HG02981 (cell line): ENCODE measurements around the gene ANKRD29.
"Not testable (repeated sequence)": the region's sequence is repeated elsewhere in the genome, so short reads cannot be mapped to it uniquely, and the experiment has no call there.

Source experiments
- ATAC-seq: cut with Tn5 transposase; IDR thresholded peaks from one replicate; pipeline ENCODE4 v1.9.1; 2021; ENCODE audit warnings: mild to moderate bottlenecking, moderate library complexity; ENCODE audit not compliant: unreplicated experiment

The ANKRD29 gene

GRCh38 chr18:23567671-23568070 is 95.0 kb downstream of the ANKRD29 start:
- no peak for ATAC-seq

- ATAC-seq, result no peak
Measured at GRCh38 chr18:23565916-23566547, 96.7 kb downstream of the ANKRD29 start.

GRCh38 chr18:23563377-23564043 is 99.2 kb downstream of the ANKRD29 start:
- ATAC-seq, result no peak

- ATAC-seq, result no peak
Measured at GRCh38 chr18:23560186-23560585, 102.5 kb downstream of the ANKRD29 start.

GRCh38 chr18:23557511-23557910 is 105.2 kb downstream of the ANKRD29 start:
- ATAC-seq, result not testable (repeated sequence)

GRCh38 chr18:23556145-23556780 is 106.4 kb downstream of the ANKRD29 start:
- ATAC-seq, result no peak

- ATAC-seq, result no peak
Measured at GRCh38 chr18:23553887-23554286, 108.8 kb downstream of the ANKRD29 start.

- no peak for ATAC-seq
Measured at GRCh38 chr18:23552505-23552904, 110.2 kb downstream of the ANKRD29 start.

- ATAC-seq, result no peak
Measured at GRCh38 chr18:23551978-23552377, 110.7 kb downstream of the ANKRD29 start.

GRCh38 chr18:23550898-23551297 is 111.8 kb downstream of the ANKRD29 start:
- no peak for ATAC-seq
